ENCODE data around the gene ARPC2. TPM values are rescaled to one million over a fixed set of nuclear protein-coding genes. Genes with fewer than 3 reads are reported as not detected.
"Not testable (repeated sequence)": the region's sequence is repeated elsewhere in the genome, so short reads cannot be mapped to it uniquely, and the experiment has no call there.

The ARPC2 gene
- total RNA-seq = 100 to 1,000 TPM; 347 to 487 (median 390) TPM
- 503 TPM for total RNA-seq (2013)
- total RNA-seq = 293 to 487 (median 393) reads per million in 29 experiments

- no peaks in the 10 kb centered on the region for H3K9me3 Mint-ChIP-seq
- H3K4me1 ChIP-seq (ENCODE audit: control insufficient read depth in 1 of 2, extremely low read depth in 1 of 2, insufficient read depth in 2 of 2, low read length in 2 of 2) = peaks cover 30 to 32% of the 10 kb centered on the region in 2 experiments
- ATAC-seq (replicated peaks in 1 of 4) = peak; percentile 75 to 88 (median 79)
- H3K27me3 ChIP-seq (replicated peaks in 1 of 2; ENCODE audit: control insufficient read depth in 2 of 2, extremely low read depth in 1 of 2, insufficient read depth in 2 of 2, low read length in 1 of 2) = no peaks in the 10 kb centered on the region
- under 1% methylated on average over 37 of the region's 60 CpGs for WGBS (ENCODE audit: insufficient coverage)
- H3K36me3 ChIP-seq (ENCODE audit: control insufficient read depth in 2 of 2, extremely low read depth in 1 of 2, insufficient read depth in 1 of 2, low read length in 1 of 2) = peaks cover 0 to 21% of the 10 kb centered on the region in 2 donors
- ChIA-PET CTCF (interaction anchor here (0.6 to 2.0 kb wide), 7 partner anchors 8 to 778 kb away, joined by 3 to 10 read pairs (median 6); partner anchors contain the start of genes AAMP (in 1 of the 2) and PNKD (in 1 of the 2)), POLR2A (interaction anchor here (0.5 to 1.4 kb wide), 9 partner anchors 8 to 241 kb away, joined by 3 to 7 read pairs (median 4); no protein-coding TSS in a partner anchor)
- H3K9me3 ChIP-seq = no peaks in the 10 kb centered on the region
- H3K36me3 Mint-ChIP-seq = peaks cover 20% of the 10 kb centered on the region
- H3K4me3 ChIP-seq (ENCODE audit: control insufficient read depth in 1 of 2, extremely low read depth in 1 of 2, low read length in 1 of 2) = peak within 1 kb of the TSS; percentile 93 to 98
- peak; percentile 89 to 98 (median 94) for DNase-seq
- peak within 1 kb of the TSS; percentile 96 for H3K27ac ChIP-seq (ENCODE audit: low read length)
- peak within 1 kb of the TSS; percentile 90 to 100 (median 90) for H3K4me3 Mint-ChIP-seq
- peaks cover 41 to 47% (median 43%) of the 10 kb centered on the region in 3 donors for H3K4me1 Mint-ChIP-seq
- peaks cover 0 to 2% of the 10 kb centered on the region in 2 donors for H3K27me3 Mint-ChIP-seq
- peak within 1 kb of the TSS; percentile 94 to 98 for H3K27ac Mint-ChIP-seq
Measured at GRCh38 chr2:218216674-218217359, at the start of gene ARPC2. Gene ARPC2 (plus strand): TSS chr2:218217189. CDS start chr2:218217471, 282 bp downstream.

GRCh38 chr2:218168016-218168415 is 49.0 kb upstream of the ARPC2 start:
- H3K9me3 ChIP-seq = no peaks in the 10 kb centered on the region
- H3K4me1 Mint-ChIP-seq = peaks cover 33 to 42% (median 39%) of the 10 kb centered on the region in 3 donors
- no peak for ATAC-seq (replicated peaks in 1 of 4)
- POLR2A ChIA-PET = no interaction called here
- no peak overlapping the region for H3K4me3 ChIP-seq (ENCODE audit: control insufficient read depth in 1 of 2, extremely low read depth in 1 of 2, low read length in 1 of 2)
- CTCF ChIA-PET = interaction anchor here (1.4 to 2.8 kb wide), 3 partner anchors 62 to 134 kb away, joined by 4 to 16 read pairs (median 8); no protein-coding TSS in a partner anchor
- peaks cover 9 to 34% of the 10 kb centered on the region in 2 experiments for H3K4me1 ChIP-seq (ENCODE audit: control insufficient read depth in 1 of 2, extremely low read depth in 1 of 2, insufficient read depth in 2 of 2, low read length in 2 of 2)
- peaks cover 8 to 9% of the 10 kb centered on the region in 2 donors for H3K27me3 Mint-ChIP-seq
- DNase-seq = no peak
- H3K27me3 ChIP-seq (replicated peaks in 1 of 2; ENCODE audit: control insufficient read depth in 2 of 2, extremely low read depth in 1 of 2, insufficient read depth in 2 of 2, low read length in 1 of 2) = peaks cover 0 to 18% of the 10 kb centered on the region in 2 experiments
- no peaks in the 10 kb centered on the region for H3K9me3 Mint-ChIP-seq
- WGBS (ENCODE audit: insufficient coverage) = 89% methylated on average over 1 of the region's 1 CpG
- no peaks in the 10 kb centered on the region for H3K36me3 ChIP-seq (ENCODE audit: control insufficient read depth in 2 of 2, extremely low read depth in 1 of 2, insufficient read depth in 1 of 2, low read length in 1 of 2)
- H3K36me3 Mint-ChIP-seq = no peaks in the 10 kb centered on the region
- no peak overlapping the region for H3K27ac Mint-ChIP-seq
- peak overlapping the region in 1 of 3 donors; percentile 74 for H3K4me3 Mint-ChIP-seq
- no peak overlapping the region for H3K27ac ChIP-seq (ENCODE audit: low read length)

- Histone ChIP-seq H3K4me3 (ENCODE audit: control insufficient read depth in 1 of 2, extremely low read depth in 1 of 2, low read length in 1 of 2) (no peak overlapping the region), H3K27ac (ENCODE audit: low read length) (no peak overlapping the region), H3K4me1 (ENCODE audit: control insufficient read depth in 1 of 2, extremely low read depth in 1 of 2, insufficient read depth in 2 of 2, low read length in 2 of 2) (peaks cover 9 to 34% of the 10 kb centered on the region in 2 experiments), H3K27me3 (replicated peaks in 1 of 2; ENCODE audit: control insufficient read depth in 2 of 2, extremely low read depth in 1 of 2, insufficient read depth in 2 of 2, low read length in 1 of 2) (peaks cover 0 to 11% of the 10 kb centered on the region in 2 experiments), H3K9me3 (no peaks in the 10 kb centered on the region), H3K36me3 (ENCODE audit: control insufficient read depth in 2 of 2, extremely low read depth in 1 of 2, insufficient read depth in 1 of 2, low read length in 1 of 2) (no peaks in the 10 kb centered on the region)
- ATAC-seq (replicated peaks in 1 of 4) = peak; percentile 41 to 71 (median 51)
- POLR2A ChIA-PET = no interaction called here
- DNase-seq = peak; percentile 31 to 82 (median 63)
- WGBS (ENCODE audit: insufficient coverage) = 100% methylated on average over 1 of the region's 9 CpGs
- Mint-ChIP-seq H3K27ac (no peak overlapping the region), H3K9me3 (no peaks in the 10 kb centered on the region), H3K4me1 (peaks cover 33 to 42% (median 39%) of the 10 kb centered on the region in 3 donors), H3K36me3 (no peaks in the 10 kb centered on the region), H3K4me3 (no peak overlapping the region), H3K27me3 (peaks cover 8 to 9% of the 10 kb centered on the region in 2 donors)
- CTCF ChIA-PET = interaction anchor here (1.4 to 2.8 kb wide), 2 partner anchors 61 to 133 kb away, joined by 4 to 16 read pairs; no protein-coding TSS in a partner anchor
Measured at GRCh38 chr2:218168635-218169462, 48.1 kb upstream of the ARPC2 start.

DNA sequence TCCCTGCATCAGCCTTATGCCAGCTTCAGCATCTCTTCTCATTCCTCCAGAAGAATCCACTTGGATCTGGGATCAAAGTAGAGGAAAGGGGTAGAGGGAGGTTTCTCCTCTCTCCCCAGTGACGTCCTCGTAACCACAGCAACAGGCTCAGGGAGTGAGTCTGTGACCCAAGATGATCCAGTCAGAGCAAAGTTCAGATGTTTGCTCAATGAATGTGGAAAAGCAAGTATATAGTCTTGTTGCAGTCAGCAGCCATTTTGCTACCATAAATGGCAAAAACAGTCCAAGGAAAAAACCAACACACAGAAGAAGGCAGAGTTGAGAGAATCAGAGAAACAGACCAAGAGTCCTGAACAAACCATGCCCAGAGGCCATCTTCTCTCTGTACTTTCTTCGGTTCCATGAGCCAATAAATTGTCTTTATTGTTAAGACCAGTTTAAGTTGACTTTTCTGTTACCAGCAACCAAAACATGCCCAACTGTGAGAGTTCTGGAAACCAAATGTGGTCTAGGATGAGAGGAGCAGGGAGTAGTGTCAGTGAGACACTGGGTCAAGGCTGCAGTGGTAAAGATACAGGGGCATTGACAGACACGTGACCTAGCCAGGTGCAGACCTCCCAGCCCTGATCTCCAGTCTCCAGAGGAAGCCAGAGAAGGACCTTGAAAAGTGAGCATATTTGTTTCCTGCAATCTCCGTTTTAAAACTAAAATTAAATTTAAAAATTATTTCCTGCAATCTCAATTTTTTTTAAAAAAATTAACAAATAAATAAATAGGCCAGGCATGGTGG is 47.0 kb upstream of the ARPC2 start:
- DNase-seq (no peak), ATAC-seq (replicated peaks in 1 of 4) (no peak)
- Histone ChIP-seq H3K27me3 (replicated peaks in 1 of 2; ENCODE audit: control insufficient read depth in 2 of 2, extremely low read depth in 1 of 2, insufficient read depth in 2 of 2, low read length in 1 of 2) (peaks cover 0 to 11% of the 10 kb centered on the region in 2 experiments), H3K9me3 (no peaks in the 10 kb centered on the region), H3K4me3 (ENCODE audit: control insufficient read depth in 1 of 2, extremely low read depth in 1 of 2, low read length in 1 of 2) (no peak overlapping the region), H3K36me3 (ENCODE audit: control insufficient read depth in 2 of 2, extremely low read depth in 1 of 2, insufficient read depth in 1 of 2, low read length in 1 of 2) (no peaks in the 10 kb centered on the region), H3K4me1 (ENCODE audit: control insufficient read depth in 1 of 2, extremely low read depth in 1 of 2, insufficient read depth in 2 of 2, low read length in 2 of 2) (peaks cover 9 to 34% of the 10 kb centered on the region in 2 experiments), H3K27ac (ENCODE audit: low read length) (no peak overlapping the region)
- Mint-ChIP-seq H3K9me3 (no peaks in the 10 kb centered on the region), H3K4me1 (peaks cover 33 to 42% (median 39%) of the 10 kb centered on the region in 3 donors), H3K4me3 (no peak overlapping the region), H3K27ac (no peak overlapping the region), H3K27me3 (peaks cover 5 to 8% of the 10 kb centered on the region in 2 donors), H3K36me3 (no peaks in the 10 kb centered on the region)
- no CpG with 5 or more reads among the region's 5 CpGs for WGBS (ENCODE audit: insufficient coverage)
- ChIA-PET CTCF (no interaction called here), POLR2A (no interaction called here)

DNA sequence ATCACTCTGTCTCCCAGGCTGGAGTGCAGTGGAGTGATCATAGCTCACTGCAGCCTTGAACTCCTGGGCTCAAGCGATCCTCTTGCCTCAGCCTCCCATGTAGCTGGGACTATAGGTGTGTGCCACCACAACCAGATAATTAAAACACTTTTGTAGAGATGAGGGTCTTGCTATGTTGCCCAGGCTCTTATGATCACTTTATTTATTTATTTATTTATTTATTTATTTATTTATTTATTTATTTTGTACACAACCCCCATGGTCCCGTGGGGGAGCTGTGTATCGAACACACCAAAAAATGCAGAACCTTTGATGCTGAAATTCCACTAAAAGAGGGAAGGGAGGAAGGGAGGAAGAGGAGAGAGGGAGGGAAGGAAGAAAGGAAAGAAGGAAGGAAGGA is 45.2 kb upstream of the ARPC2 start:
- CTCF ChIA-PET = interaction anchor here in 1 of 2 donors (1.0 kb wide), 1 partner anchor 20 kb away, joined by 3 read pairs; no protein-coding TSS in a partner anchor
- H3K27ac Mint-ChIP-seq; H3K27me3 Mint-ChIP-seq; ATAC-seq (replicated peaks in 1 of 4); H3K4me3 Mint-ChIP-seq; POLR2A ChIA-PET; H3K9me3 ChIP-seq; H3K4me3 ChIP-seq (ENCODE audit: control insufficient read depth in 1 of 2, extremely low read depth in 1 of 2, low read length in 1 of 2); H3K36me3 ChIP-seq (ENCODE audit: control insufficient read depth in 2 of 2, extremely low read depth in 1 of 2, insufficient read depth in 1 of 2, low read length in 1 of 2); H3K27ac ChIP-seq (ENCODE audit: low read length); H3K9me3 Mint-ChIP-seq; H3K36me3 Mint-ChIP-seq; DNase-seq: not testable (repeated sequence)
- Histone ChIP-seq H3K27me3 (replicated peaks in 1 of 2; ENCODE audit: control insufficient read depth in 2 of 2, extremely low read depth in 1 of 2, insufficient read depth in 2 of 2, low read length in 1 of 2) (peaks cover 0 to 11% of the 10 kb centered on the region in 2 experiments), H3K4me1 (ENCODE audit: control insufficient read depth in 1 of 2, extremely low read depth in 1 of 2, insufficient read depth in 2 of 2, low read length in 2 of 2) (peaks cover 6 to 25% of the 10 kb centered on the region in 2 experiments)
- no CpG with 5 or more reads among the region's 3 CpGs for WGBS (ENCODE audit: insufficient coverage)
- peaks cover 21 to 29% (median 28%) of the 10 kb centered on the region in 3 donors for H3K4me1 Mint-ChIP-seq

All from T-cell (primary cell).